K562 (cell line): Measurements from ENCODE around the gene GPR21.

Experiments
- ARNT ChIP-seq, 2 experiments: fragments of 450-650 bp; IDR thresholded peaks; 2 replicates each; pipeline ENCODE4 v1.6.1; 2016; ENCODE audit warnings: mild to moderate bottlenecking in 1 of 2
- CTCF ChIP-seq, 3 experiments: IDR thresholded peaks in 2 of 3; conservative IDR thresholded peaks in 1 of 3; 2 replicates each; pipeline ENCODE4 v1.5.1; 2011 to 2012; ENCODE audit warnings: low read length in 3 of 3, mild to moderate bottlenecking in 3 of 3, control low read depth in 2 of 3, improper control_type of control experiment in 1 of 3, inconsistent platforms in 1 of 3, low read depth in 1 of 3, mixed read lengths in 1 of 3, moderate library complexity in 1 of 3; ENCODE audit not compliant: insufficient read depth in 2 of 3
- EZH2 ChIP-seq: IDR thresholded peaks from 2 replicates; pipeline ENCODE4 v1.6.1; 2012; ENCODE audit warnings: low read depth, mild to moderate bottlenecking, inconsistent platforms, low read length, borderline replicate concordance
- FOXA3 ChIP-seq, 2 experiments: fragments of 450-650 bp in 1 of 2; sonication (generic) in 1 of 2; formaldehyde crosslinking; IDR thresholded peaks in 1 of 2; conservative IDR thresholded peaks in 1 of 2; 2 replicates each; pipeline versions ENCODE4 v1.4.0 to v1.8.0; 2020 to 2022; ENCODE audit warnings: mild to moderate bottlenecking in 2 of 2, missing genetic modification reagents in 1 of 2
- FOXK2 ChIP-seq, 2 experiments: fragments of 450-650 bp; IDR thresholded peaks in 1 of 2; conservative IDR thresholded peaks in 1 of 2; 2 replicates each; pipeline ENCODE4 v1.6.1; 2016; ENCODE audit warnings: low read depth in 2 of 2, mild to moderate bottlenecking in 1 of 2
- GTF2E2 ChIP-seq: fragments of 200-800 bp; sonication (Bioruptor generic); IDR thresholded peaks from 2 replicates; pipeline ENCODE4 v1.6.1; 2016; ENCODE audit warnings: missing genetic modification characterization, missing compliant biosample characterization

GRCh38 chr9:123073991-123074422, 40.5 kb downstream of the GPR21 start:
- TF ChIP-seq FOXK2 (conservative IDR thresholded peaks at IDR 0.05 in 1 of 2, IDR thresholded peaks at IDR 0.05 in 1 of 2; ENCODE audit: low read depth in 2 of 2) (no peak), EZH2 (no peak), GTF2E2 (no peak), ARNT (IDR thresholded peaks at IDR 0.05) (no peak), CTCF (IDR thresholded peaks at IDR 0.05 in 2 of 3, conservative IDR thresholded peaks at IDR 0.05 in 1 of 3; ENCODE audit: insufficient read depth in 2 of 3, low read depth in 1 of 3, low read length in 3 of 3) (no peak), FOXA3 (CRISPR knock-in tag; conservative IDR thresholded peaks at IDR 0.05 in 1 of 2, IDR thresholded peaks at IDR 0.05 in 1 of 2) (no peak)
